ENCODE data around the gene FHOD3.

The FHOD3 gene

DNA sequence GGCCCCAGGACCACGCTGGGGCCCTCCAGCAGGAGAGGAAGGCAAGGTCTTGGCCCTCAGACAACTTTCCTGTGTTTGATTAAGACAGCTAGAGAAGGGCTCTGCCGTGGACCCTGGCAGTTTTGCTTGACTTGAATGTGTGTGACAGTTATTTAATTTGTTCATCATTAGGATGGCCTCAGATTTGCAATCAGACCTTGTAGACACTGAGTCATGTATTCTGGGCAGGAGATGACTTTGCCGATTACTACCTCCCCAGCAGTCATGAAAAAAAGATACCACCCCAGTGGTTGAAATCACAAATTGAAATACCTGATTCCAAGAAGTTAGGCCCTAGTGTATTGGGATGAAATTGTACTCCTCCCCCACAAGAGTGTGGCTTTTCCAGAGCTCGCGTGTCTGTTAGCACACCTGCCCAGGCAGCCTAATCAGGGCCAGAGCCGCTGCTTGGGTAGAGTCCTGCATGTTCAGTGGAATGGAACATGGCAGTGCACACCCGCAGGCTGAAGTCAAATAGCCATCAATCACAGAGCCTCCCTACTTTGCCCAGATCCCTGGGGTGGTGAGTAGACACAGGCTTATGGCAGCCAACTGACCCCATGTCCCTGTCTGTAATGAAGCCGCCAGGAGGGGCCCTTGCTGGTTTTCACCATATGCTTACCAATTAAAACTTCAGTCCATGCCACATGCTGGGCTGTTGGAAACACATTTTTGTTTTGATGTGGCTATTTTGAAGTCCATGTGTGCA is 408.8 kb downstream of the FHOD3 start:
- TF ChIP-seq, protein P1, sequence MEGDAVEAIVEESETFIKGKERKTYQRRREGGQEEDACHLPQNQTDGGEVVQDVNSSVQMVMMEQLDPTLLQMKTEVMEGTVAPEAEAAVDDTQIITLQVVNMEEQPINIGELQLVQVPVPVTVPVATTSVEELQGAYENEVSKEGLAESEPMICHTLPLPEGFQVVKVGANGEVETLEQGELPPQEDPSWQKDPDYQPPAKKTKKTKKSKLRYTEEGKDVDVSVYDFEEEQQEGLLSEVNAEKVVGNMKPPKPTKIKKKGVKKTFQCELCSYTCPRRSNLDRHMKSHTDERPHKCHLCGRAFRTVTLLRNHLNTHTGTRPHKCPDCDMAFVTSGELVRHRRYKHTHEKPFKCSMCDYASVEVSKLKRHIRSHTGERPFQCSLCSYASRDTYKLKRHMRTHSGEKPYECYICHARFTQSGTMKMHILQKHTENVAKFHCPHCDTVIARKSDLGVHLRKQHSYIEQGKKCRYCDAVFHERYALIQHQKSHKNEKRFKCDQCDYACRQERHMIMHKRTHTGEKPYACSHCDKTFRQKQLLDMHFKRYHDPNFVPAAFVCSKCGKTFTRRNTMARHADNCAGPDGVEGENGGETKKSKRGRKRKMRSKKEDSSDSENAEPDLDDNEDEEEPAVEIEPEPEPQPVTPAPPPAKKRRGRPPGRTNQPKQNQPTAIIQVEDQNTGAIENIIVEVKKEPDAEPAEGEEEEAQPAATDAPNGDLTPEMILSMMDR (IDR thresholded peaks at IDR 0.05; ENCODE audit: borderline replicate concordance, insufficient read depth, low read depth, low read length) = no peak
- H3K4me3 ChIP-seq (ENCODE audit: low read depth, low read length) = no peak overlapping the region

DNA sequence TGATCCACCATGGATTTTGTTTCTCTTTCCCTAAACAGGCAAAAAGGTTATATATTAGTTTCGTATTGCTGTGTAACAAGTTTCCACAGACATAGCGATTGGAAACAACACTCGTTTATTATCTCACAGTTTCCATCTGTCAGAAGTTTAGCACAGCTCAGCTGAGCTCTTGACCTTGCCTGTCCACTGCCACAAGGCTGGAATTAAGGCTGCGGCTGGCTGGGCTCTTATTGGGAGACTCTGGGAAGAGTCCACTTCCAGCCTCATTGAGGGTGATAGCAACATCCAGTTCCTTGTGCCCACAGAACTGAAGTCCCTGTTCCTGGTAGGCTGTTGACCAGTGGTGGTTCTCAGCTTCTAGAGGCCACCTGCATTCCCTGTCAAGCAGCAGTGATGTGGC is 410.9 kb downstream of the FHOD3 start:
- H3K4me3 ChIP-seq (ENCODE audit: low read depth, low read length) = no peak overlapping the region
- TF ChIP-seq, protein P1 (IDR thresholded peaks at IDR 0.05; ENCODE audit: borderline replicate concordance, insufficient read depth, low read depth, low read length) = no peak

DNA sequence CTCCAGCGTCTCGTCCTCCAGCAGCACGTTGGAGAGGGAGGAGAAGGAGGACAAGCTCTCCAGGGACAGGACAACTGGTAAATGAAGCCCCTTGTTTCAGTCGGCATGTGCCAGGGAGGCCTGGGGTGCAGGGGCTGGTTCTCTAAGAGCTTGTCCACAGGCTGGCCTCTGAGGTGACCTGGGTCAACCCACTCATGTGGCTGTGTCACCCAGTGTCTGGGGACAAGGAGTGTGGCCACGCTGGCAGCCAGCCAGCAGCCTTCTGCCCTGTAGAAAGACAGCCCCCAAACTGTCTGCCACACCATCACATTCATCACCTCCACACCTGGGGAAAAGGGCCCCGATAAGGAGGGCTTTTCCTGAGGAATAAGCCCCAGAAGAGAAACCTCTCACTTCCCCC is 411.8 kb downstream of the FHOD3 start:
- TF ChIP-seq, protein P1 (IDR thresholded peaks at IDR 0.05; ENCODE audit: borderline replicate concordance, insufficient read depth, low read depth, low read length) = no peak
- H3K4me3 ChIP-seq (ENCODE audit: low read depth, low read length) = no peak overlapping the region

DNA sequence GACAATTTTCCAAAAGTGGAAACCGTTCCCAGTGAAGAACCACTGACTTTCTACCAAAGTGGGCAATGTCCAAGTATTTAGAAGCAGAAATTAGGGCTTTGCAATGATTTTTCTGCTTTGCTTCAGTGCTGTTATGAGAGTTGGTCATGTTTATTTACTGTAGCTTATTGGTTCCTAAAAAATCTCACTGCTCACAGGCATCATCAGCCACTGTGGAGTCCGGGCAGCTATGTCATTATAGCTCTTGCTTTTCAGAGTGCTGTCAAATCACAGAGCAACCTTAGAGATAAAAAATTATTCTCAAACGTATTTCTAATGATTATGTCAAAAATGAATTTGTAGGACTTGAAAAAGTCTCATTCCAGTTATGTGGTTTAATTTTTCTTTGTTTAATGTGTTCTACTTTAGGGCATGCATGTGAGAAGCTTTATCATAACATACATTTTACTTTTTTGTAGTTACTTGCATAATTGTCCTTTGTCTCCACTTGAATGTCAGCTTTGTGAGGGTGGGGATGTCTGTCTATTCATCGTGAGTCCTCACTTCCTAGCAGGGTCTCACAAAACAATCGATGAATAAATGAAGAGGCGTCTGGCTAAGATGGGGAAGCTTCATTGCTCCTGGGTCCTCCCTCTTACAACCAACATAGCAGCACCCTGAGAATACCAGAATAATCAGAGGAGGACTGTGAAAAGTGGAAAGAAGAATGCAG is 413.7 kb downstream of the FHOD3 start:
- TF ChIP-seq, protein P1 (IDR thresholded peaks at IDR 0.05; ENCODE audit: borderline replicate concordance, insufficient read depth, low read depth, low read length) = no peak
- H3K4me3 ChIP-seq (ENCODE audit: low read depth, low read length) = no peak overlapping the region

DNA sequence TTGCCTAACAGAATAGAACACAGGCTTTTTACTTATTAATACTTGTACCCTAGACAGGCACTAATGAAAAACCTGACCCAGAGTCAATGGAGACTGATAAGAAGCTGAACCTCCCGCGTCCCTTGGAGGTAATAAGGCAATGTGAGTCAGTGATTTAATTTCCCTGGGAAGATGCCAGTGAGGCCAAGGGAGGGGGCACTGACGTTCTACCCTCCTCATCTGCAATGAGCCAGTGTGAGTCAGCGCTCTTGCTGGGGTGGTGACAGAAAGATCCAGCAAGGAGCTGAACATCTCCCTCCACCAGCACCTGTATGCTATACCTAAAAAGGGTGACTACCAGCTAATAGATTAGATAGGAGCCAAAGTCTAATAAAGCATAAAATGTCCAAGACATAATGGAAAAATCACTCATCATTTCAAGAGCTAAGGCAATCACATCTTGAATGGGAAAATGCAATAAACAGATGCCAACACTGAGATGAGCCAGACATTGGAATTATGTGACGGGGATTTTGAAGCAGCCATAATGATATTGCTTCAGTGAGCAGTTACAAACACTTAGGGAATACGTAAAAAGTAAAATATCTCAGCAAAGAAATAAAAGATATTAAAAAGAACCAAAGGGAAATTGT is 414.4 kb downstream of the FHOD3 start:
- TF ChIP-seq, protein P1 (IDR thresholded peaks at IDR 0.05; ENCODE audit: borderline replicate concordance, insufficient read depth, low read depth, low read length) = no peak
- H3K4me3 ChIP-seq (ENCODE audit: low read depth, low read length) = no peak overlapping the region

DNA sequence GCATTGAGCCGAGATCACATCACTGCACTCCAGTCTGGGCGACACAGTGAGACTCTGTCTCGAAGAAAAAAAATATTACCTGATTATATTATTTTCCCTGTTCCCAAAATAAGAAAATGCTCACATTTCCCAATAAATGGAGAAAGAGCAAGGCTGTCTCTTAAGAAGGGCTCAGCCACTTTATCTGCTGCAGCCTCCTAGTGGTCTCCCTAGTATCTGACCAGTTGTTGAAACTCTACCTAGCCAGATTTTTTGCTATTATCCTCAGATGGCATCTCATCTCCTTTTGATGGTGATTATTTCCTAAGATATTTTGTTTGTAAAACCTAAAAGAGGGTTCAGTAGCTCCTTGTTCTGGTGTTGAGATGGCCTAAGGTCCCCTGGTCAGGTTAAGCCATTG is 417.0 kb downstream of the FHOD3 start:
- H3K4me3 ChIP-seq (ENCODE audit: low read depth, low read length) = no peak overlapping the region
- TF ChIP-seq, protein P1 (IDR thresholded peaks at IDR 0.05; ENCODE audit: borderline replicate concordance, insufficient read depth, low read depth, low read length) = no peak

Measured in GM12875 (cell line).